Colon (tissue), 2 donors: ENCODE data around the gene TFR2.

ENCODE experiments used
- FAIRE-seq: peaks from 2 replicates; lab custom pipeline; 2012; peaks lifted over from hg19 to GRCh38; lab: Jason Lieb, UNC
- donor health status: control.
- donor health status: control.

Gene TFR2

DNA sequence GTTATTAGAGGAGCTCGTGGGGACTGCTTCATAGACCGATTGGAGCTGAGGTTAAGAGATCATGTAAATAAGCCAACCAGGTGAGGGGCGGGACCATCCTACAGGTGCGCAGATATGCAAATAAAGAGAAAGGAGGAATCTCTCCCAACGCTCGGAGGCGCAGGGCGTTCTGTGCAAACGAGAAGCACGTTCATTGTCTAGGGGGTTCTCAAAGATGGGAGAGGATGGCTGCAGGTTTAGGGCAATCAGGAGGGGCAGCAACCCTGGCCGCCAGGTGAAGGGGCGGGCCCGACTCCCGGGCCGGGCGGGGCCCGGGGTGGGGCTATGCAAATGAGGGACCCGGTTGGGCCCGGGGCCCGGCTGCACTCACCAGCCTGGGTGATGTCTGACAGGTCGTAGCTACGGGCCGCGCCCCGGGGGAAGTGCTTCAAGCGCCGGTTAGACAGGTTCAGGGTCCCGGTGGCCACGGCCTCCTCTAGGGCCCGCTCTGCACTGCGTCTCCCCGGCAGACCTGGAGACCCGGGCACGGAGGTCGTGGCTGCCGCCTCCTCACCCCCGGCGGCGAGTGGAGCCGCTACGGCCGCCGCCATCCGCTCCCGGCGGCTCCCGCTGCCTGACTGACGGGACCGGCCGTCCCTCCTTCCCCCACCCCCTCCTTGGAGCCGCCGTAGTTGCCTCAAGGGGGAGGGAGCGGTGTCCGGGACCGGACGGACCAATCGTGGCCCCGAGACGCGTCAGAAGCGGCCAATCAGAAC, 55.7 kb downstream of the TFR2 start, which contains the start of gene LRCH4:
Gene LRCH4 (minus strand): TSS at position 619 of the 755 bp plus-strand sequence. CDS start 29 bp downstream, at position 590.
- FAIRE-seq, result no peak

DNA sequence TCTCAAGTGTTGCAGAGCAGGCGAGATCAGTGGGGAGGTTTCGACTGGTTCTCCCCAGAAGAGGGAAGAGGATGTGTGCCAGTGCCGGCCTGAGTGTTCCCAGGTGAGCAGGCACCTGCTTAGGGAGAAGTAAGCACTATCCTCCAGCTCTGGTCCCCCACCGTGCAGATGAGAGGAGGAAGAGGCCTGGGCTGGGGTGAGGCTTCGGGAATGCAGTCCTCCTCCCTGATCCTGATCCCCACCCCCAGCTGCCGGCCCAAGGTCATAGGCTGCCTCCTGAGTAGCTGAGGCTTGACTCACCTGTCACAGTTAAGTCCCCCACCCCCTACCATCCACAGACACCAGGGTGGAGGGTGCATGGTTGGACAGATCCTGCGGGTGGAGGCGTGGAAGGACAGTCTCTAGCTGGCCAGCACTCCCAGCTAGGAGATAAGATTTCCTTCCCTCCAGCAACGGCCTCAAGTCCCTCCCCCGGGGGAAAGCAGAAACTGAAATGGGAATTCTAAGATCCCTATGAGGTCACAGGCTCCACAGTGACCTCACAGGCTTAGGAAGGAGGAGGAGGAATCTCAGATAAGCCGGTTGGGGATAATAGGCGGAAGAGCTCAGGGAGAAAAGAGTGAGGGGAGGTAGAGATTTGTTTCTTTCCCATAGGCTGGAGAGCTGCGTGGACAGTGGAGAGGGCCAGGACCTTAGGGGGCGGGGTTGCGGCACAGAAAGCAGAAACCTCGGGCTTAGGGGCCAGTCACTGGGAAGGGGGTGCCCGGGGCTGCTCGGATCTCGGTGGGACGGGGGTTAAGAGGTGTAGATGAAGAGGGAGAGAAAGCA, 56.5 kb downstream of the TFR2 start:
- no peak for FAIRE-seq

DNA sequence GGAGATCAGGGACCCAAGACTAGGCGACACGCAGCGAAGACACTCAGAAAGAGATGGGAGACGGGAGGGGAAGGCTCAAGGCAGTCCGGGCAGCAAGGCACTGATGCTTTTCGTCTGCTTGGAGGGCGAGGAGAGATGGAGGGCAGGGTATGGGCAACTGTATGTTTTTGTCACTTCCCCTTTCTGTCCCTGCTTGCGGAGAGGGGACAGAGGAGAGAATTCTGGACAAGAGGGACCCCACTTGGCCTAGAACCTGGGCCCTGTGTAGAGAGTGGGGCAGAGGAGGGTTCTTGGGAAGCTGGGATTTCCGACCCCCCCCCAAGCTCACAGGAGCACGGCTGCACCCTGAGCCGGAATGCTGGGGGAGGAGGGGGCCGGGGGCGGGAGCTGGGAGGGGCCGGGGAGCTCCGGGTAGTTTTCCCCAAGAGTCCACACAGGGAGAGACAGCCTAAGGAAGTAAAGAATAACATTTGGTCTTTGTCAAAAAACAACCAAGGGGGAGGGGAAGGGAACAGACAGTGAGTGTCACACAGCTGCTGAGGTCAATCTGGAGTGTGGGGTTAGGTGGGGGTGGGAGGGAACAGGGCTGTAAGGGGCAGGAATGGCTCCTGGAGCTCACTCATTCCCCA, 57.2 kb downstream of the TFR2 start:
- FAIRE-seq, result no peak

DNA sequence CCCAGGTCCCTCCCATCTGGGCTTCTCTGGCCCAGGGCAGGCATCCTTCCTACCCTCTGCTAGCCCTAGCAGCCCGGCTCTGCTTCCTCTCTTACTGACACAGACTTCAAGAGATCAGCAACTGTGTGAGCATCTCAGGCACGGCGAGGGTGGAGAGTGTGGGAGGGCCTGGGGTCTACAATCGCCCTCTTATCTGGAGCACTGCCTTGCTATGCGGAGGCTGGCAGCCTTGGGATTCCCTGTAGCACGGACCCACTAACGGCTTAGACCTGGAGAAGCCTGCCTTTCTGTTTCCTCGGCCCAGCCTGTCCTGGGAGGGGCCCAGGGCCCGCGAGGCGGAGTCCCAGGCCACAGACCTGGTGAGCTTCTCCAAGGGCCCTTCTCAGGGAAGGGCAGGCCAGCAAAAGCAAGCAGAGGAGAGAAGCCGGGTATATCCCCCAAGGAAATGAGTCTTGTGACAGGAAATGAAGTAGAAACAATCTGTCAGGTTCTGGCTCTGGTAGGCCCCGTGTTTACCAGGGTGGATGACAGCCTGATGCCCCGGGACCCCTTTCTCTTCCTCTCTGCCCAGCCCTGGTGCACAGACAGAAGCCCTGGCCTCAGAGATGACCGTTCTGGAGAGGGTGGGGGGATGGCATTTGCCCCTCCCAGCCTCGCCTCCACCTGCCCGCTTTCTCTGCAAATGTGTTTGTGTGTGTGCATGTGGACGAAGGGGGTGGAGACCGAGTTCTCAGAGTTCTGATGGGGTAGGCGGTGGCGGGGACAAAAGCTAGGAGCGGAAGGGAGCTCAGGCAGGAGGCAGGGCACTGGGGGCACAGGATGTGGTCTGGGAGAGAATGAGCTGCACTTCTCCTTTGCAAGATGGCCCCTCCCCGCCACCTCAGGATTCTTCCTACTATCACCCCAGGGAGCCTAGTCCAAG, 58.0 kb downstream of the TFR2 start:
- no peak for FAIRE-seq

DNA sequence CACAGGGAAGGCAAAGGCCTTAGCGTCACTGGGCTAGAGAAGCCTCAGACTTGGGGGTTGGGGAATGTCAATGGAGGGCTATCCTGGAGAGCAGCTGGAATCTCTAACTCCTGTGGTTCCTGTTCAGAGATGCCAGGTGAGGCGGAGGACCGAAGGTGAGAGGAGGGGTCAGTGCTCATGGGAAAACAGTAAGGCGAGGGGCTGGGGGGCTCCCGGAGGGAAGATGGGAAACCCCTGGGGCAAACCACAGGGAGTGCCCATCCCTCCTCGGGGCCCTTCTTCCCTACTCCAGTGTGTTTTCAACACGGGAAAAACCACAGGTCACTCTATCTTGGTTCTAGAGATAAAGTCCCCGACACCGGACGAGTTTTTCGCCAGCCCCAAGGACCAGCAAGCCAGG, 58.7 kb downstream of the TFR2 start:
- no peak for FAIRE-seq

DNA sequence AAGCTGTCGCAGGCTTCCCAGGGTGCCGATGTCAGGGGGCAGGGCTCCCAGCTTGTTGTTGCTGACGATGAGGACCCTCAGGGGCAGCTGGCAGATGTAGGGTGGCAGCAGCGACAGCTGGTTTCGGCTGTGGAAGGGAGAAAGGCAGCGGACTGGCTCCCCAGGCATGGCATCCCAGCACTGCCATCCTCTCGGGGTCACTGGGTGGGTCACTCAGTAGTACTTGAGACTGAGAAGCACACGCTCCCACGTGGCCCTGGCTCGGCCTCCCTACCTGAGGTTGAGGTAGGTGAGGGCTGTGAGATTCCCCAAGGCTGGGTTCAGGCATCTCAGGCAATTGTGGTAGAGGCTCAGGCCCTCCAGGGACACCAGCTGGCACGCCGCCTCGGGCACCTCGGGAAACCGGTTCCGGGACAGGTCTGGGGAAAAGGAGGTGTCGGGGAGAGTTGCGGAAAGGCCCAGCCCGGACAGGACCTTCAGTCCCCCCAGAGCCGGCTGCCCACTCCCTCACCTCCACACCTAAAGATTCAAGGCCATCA, 59.2 kb downstream of the TFR2 start:
- FAIRE-seq, result no peak

DNA sequence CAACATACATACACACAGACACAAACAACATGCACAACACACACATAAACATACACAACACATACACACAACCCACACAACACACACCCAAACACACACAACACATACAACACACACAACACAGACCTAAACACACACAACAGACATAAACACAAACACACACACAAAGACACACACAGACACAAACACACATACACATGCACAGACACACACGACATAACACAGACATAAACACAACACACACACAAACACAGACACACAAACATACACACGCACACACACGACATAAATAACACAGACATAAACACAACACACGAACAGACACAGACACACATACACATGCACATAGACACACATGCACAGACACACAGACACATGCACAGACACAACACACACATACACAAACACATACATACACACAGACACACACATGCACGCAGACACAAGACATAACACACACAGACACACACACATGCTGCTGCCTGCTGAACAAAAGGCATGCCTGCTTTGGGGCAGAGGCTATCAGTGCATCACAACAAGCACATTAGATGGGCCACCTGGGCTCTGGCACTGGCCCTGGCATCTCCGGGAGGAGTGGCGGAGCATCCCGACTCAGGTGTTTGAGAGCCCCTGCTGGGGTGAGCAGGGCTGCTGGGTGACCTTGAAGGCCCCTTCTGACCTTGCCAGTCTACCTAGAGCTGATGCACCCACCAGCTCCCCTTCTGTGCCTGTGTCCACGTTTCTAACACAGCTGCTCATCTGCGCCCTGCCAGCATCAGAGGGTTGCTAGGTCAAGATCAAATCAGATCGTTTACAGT, 60.7 kb downstream of the TFR2 start:
- FAIRE-seq, result no peak

DNA sequence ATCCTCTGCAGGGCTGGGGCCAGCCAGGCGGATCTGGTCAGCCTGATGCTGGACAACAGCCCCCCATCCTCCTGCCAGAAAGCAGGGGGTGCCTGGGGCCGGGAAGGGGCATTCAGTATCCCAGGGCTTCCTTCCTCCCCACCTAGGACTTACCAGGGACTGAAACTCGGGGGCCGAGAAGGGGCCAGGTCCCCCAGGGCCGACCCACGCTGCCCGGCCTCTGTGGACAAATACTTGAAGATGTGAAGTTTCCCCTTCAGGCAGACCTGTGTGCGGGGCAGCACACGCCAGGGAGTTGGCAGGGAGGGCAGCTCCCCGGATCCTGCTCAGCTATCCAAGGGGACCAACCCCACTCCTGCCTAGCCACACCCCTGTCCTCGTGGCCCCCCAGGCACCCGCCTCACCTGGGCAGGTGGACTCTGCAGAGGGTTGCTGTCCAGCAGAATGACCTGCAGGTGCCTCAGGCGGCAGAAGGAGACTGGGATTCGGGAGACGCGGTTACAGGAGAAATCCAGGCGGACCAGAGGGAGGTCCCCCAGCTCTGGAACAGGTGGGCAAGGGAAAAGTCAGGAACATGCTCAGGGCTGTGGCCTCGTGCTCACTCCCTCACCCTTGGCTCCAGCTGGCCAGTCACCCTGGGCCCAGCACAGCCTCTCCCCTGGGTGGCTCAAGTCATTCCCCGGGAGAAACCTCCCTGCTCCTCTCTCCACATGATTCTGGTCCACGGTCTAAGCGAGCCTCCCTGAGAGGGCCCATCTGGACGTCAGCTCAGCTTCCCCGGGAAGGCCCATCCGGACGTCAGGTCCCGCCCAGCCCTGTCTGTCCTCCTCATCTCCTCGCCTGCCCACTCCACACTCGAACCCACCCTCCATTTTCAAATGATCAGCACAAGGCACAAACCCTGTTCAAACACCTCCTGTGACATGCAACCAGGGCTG, 62.8 kb downstream of the TFR2 start:
- no peak for FAIRE-seq

DNA sequence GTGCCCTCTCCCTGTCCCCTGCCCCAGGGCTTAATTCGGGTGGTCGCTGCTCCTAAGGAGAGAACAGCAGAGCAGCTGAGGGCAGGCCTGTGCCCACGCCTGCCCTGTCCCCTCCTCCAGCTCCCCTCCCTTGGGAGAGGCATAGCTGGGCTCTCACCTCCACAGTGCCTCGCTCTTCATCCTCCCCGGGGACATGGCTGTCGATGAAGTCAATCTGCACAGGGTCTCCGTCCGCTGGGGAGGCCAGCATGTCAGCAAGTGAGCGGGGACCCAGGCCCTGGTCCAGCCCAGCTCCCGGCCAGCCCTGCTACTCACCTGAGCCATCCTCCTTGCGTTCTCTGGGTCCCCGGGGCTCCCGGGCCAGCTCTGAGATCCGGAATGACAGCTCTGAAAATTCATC, 63.8 kb downstream of the TFR2 start:
- FAIRE-seq, result no peak

DNA sequence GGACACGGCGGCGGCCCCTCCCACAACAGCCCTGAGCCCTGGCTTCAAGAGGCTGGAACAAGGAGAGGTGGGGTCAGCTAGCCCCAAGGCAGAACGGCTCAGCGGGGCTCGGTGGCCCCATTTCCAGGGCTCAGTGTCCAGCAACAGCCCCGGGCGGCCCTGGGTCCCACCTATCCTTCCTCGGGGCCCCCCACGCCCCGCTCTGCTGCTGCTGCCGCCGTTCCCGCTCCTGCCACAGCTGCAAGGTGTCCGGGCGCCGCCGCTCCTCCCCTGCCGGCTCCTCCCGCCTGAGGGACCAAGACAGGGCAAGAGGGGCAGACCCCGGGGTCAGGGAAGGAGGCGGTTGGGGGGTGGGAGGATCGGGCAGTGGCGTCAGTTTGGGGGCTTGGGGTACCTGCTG, 64.2 kb downstream of the TFR2 start:
- no peak for FAIRE-seq

DNA sequence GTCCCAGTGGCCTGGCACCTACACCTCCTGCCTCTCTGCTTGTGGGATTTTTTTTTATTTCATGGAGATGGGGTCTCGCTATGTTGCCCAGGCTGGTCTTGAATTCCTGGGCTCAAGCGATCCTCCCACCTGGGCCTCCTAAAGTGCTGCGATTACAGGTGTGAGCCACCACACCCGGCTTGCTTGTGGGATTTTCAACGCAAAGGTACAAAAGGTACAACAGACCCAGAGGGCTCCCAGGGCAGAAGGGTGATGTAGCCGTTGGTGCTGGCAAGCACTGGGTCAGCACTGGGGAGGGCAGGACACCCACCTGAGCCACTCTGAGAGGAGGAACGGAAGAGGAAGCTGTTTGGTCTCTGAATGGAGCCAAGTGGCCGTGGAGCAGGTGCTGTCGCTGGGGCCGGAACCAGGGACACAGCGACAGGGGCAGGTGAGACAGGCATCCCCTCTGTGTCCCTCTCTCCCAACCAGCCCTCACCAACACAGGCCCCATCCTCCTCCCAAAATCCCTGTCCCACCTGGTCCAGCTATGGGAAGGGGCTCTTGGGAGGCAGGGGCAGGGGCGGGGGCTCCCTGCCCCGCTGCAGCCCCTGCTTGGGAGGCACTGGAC, 64.9 kb downstream of the TFR2 start:
- no peak for FAIRE-seq

DNA sequence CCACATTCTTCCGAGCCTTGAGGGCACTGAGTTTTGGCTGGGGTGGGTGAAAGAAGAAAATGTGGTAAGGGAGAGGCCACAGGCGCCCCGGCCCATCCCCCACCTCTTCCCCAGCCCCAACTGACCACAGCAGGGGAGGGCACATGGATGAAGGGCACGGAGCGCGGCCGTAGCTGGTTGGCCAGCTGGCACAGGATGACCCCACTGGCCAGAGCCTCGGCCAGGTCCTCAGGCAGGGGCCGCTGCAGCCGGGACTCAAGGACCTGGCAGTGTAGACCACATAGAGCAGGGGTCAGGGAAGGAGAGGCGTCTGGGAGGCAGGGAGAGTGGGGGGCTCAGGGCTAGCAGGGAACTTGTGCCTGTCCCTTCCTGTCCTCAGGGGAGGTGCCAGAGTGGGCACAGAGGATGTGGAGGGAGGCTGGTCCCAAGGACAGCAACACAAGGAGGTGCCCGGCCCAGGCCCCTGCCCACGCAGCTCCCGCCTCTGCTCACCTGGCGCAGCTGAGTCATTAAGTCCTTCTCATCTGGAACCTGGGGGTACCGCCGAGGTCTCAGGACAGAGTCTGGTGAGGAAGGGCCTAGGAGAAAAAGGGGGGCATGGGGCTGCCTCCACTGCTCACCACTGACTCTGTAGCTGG, 65.5 kb downstream of the TFR2 start:
- no peak for FAIRE-seq

DNA sequence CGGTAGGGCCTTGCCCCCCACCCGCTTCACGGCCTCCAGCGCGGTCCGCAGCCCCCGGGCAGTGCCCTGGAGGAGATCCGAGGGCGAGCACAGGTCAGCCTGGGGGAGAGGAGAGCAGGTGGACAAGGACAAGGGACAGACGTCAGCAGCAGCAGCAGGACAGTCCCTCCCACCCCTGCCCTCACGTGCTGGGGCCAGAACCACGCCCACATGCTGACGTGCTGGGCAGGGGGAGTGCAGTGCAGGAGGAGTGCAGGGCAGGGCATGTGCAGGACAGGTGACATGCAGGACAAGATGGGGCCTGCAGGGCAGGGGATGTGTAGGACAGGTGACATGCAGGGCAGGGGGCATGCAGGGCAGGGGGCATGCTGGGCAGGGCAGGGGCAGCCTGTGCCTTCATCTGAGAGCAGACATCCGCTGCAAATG, 66.1 kb downstream of the TFR2 start:
- no peak for FAIRE-seq

DNA sequence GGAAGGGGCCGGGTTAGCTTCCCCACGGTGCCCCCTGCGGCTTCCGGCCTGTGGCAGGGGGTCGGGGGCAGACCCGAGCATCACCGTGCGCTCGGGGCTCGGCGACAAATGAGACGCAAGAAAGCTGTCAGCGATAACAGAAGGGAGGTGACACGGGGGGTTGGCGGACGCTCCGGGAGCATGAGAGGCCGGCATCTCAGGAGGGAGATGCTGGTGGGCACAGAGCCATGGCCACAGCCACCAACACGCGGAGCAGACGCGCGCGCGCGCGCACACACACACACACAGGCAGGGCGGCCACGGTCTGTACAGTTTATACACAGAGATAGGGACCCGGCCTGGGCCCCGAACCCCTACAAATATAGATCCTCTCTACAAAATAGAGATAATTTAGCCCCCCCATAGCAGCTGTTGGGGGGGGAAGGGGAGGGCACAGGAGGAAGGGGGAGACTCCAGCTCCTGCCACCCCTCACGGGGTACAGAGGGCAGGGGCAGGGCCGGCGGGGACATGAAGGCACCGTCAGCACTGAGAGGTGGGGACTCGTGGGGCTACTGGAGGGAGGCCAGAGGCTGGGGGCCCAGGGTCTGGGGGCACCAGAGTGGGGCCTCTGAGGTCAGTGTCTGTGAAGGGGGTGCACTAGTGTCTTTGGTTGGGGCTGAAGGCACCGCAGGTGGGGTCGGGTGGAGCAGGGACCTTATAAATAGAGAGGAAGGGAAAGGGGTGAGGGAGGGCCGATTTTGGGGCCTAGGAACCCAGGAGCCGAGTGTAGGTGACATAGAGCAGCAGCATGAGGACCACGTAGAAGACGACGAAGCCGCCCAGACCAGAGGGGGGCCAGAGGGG, 66.8 kb downstream of the TFR2 start:
- FAIRE-seq, result no peak

DNA sequence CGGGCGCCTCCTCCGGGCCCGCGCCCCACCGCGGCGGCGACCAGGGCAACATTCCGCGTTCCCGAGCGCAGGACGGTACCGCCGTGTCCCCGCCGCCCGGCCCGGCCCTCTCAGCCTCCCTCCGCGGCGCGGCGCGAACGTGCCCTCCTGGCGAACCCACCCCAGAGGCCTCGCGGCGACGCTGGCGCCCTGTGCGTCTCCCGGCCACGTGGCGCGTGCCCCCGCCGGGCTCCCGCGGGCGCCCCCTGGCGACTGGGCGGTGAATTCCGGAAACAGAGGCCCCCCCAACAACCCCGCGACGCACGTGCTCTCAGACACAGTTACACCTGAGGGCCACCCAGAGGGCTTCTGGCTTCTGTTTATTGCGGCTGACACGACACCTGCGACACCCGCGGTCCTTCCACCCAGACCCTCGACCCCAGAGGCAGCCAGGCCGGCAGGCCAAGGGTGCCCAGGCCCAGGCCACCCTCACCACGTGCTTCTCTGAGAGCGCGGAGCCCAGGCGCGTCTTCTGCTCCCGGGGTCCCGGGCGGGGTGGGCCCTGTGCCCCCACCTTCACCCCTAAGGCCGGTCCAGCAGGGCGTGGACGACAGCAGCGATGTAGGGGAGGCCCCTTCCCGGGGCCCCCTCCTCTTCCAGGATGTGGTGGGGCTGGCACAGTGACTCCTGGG, 67.5 kb downstream of the TFR2 start, which contains the start of gene SAP25:
Gene SAP25 (minus strand): TSS at position 210 of the 671 bp plus-strand sequence. CDS start 158 bp downstream, at position 52.
- FAIRE-seq, result no peak

DNA sequence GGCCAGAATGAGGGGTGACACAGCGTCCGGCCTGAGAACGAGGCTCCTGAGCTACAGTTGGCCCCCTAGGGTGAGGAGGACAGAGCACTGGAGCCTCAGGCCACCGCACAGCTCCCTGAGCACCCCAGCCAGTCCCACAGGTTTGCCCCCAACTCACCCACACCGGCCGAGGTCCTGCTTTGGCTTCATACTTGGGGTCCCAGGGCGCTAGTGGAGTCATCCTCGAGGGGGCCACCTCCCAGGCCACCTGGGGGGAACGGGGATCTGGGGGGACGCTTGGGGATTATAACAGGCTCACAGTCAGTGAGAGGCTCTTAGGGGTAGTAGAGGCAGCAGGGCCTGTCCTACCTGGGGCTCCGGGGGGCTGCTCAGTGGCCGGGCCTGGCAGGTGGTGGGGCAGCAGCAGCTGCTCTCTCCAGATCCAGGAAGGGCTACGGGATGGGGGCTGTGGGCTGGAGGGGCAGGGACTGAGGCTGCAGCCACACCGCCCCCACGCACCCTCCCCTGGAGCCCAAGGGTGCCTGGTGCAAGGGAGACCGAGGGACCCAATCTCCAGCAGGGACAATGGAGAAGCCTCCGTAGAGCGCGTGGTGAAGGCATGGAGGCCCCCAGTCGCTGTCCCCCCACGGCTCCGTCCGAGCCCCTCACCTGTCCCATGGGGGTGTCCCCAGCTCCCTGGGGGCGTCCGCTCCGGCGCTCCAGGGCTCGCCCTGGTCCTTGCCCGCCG, 68.2 kb downstream of the TFR2 start:
- no peak for FAIRE-seq
